GM12878 (cell line): ENCODE data around the gene CPVL. TPM values are rescaled to one million over a fixed set of nuclear protein-coding genes. Genes with fewer than 3 reads are reported as not detected.

Experiments used
- ATAC-seq: fragments of 200-7000 bp; cut with Tn5 transposase; 3 replicates; pipeline ENCODE4 v1.9.1; 2020; ENCODE audit warnings: mild to moderate bottlenecking, moderate library complexity
- BruUV-seq: library from RNA; stranded (reverse); fragments of 400-500 nt; replicated peaks from 2 replicates; lab custom pipeline; 2021; lab: Mats Ljungman, UMichigan
- CTCF ChIA-PET: fragments of 300-600 bp; sonication (Branson Sonifier 250); formaldehyde crosslinking; extraction: SDS; loops from one replicate; lab custom pipeline; 2021; ENCODE audit warnings: inconsistent platforms; lab: Yijun Ruan, JAX
- POLR2A ChIA-PET: fragments of 350-600 bp; formaldehyde crosslinking; extraction: SDS; loops from one replicate; lab custom pipeline; 2021; ENCODE audit warnings: inconsistent platforms; lab: Charles Lee
- RAD21 ChIA-PET: fragments of 300-600 bp; sonication (Branson Sonifier 250); formaldehyde crosslinking; loops from one replicate; lab custom pipeline; 2023; ENCODE audit warnings: antibody characterized with exemption; ENCODE audit not compliant: unreplicated experiment; lab: Charles Lee
- SMC1A ChIA-PET: fragments of 300-600 bp; sonication (Branson Sonifier 250); formaldehyde crosslinking; loops from one replicate; lab custom pipeline; 2023; ENCODE audit not compliant: unreplicated experiment, uncharacterized antibody; lab: Charles Lee
- DNase-seq: peaks from one replicate; pipeline ENCODE4 v3.0.0-alpha.2; 2011; ENCODE audit warnings: low read depth, low spot score
- FAIRE-seq: peaks from 3 replicates; lab custom pipeline; 2011; peaks lifted over from hg19 to GRCh38; lab: Jason Lieb, UNC
- H2AFZ ChIP-seq: 2 replicates; pipeline ENCODE4 v1.6.0; 2011; ENCODE audit warnings: low read depth, low read length, control low read depth; ENCODE audit not compliant: control insufficient read depth
- H3K27ac ChIP-seq: 2 replicates; pipeline ENCODE4 v1.5.1; 2011; ENCODE audit warnings: control low read depth; ENCODE audit not compliant: control insufficient read depth, insufficient read depth
- H3K27me3 ChIP-seq, 2 experiments: replicated peaks in 1 of 2; 2 replicates each; pipeline versions ENCODE4 v1.6.0 to v1.6.1; 2011; ENCODE audit warnings: low read length in 1 of 2; ENCODE audit not compliant: control insufficient read depth in 2 of 2, insufficient read depth in 2 of 2
- H3K36me3 ChIP-seq, 2 experiments: 2 replicates each; pipeline ENCODE4 v1.5.1; 2011; ENCODE audit warnings: low read length in 1 of 2; ENCODE audit not compliant: control insufficient read depth in 2 of 2, insufficient read depth in 2 of 2
- H3K4me1 ChIP-seq: 2 replicates; pipeline ENCODE4 v1.6.1; 2011; ENCODE audit warnings: mild to moderate bottlenecking, low read length, moderate library complexity, mixed read lengths; ENCODE audit not compliant: control insufficient read depth, insufficient read depth
- H3K4me2 ChIP-seq: 2 replicates; pipeline ENCODE4 v1.6.0; 2011; ENCODE audit warnings: control low read depth; ENCODE audit not compliant: control insufficient read depth, insufficient read depth
- H3K4me3 ChIP-seq: fragments of 200-600 bp; sonication (generic); 2 replicates; pipeline ENCODE4 v1.5.1; 2016
- H3K79me2 ChIP-seq: 2 replicates; pipeline ENCODE4 v1.6.0; 2011; ENCODE audit warnings: low read length; ENCODE audit not compliant: control insufficient read depth, insufficient read depth
- H3K9ac ChIP-seq: 2 replicates; pipeline ENCODE4 v1.8.0; 2011; ENCODE audit warnings: low read length, control low read depth, mixed read lengths; ENCODE audit not compliant: control insufficient read depth, insufficient read depth
- H3K9me3 ChIP-seq: replicated peaks from 3 replicates; pipeline ENCODE4 v1.5.1; 2011; ENCODE audit warnings: mild to moderate bottlenecking, low read length; ENCODE audit not compliant: control insufficient read depth, insufficient read depth
- H4K20me1 ChIP-seq: 2 replicates; pipeline ENCODE4 v1.6.0; 2011; ENCODE audit not compliant: control insufficient read depth, insufficient read depth
- E4F1 ChIP-seq: fragments of 450-650 bp; IDR thresholded peaks from 2 replicates; pipeline ENCODE4 v1.6.1; 2018; ENCODE audit warnings: borderline replicate concordance, mild to moderate bottlenecking; ENCODE audit not compliant: partially characterized antibody
- ELK1 ChIP-seq: IDR thresholded peaks from 2 replicates; pipeline ENCODE4 v1.6.1; 2012; ENCODE audit warnings: low read depth, low read length, improper control_type of control experiment
- IRF3 ChIP-seq: fragments of 450-650 bp; IDR thresholded peaks from 2 replicates; pipeline ENCODE4 v1.6.1; 2014; ENCODE audit warnings: mild to moderate bottlenecking
- NFIC ChIP-seq: IDR thresholded peaks from 2 replicates; pipeline ENCODE4 v1.6.1; 2012; ENCODE audit warnings: low read depth, mild to moderate bottlenecking, inconsistent platforms, low read length, moderate library complexity
- PKNOX1 ChIP-seq: fragments of 450-650 bp; IDR thresholded peaks from 2 replicates; pipeline ENCODE4 v1.6.1; 2016; ENCODE audit warnings: mild to moderate bottlenecking
- POLR2AphosphoS5 ChIP-seq: IDR thresholded peaks from 2 replicates; pipeline ENCODE4 v1.6.1; 2011; ENCODE audit warnings: mild to moderate bottlenecking, low read length, inconsistent platforms
- SREBF1 ChIP-seq: IDR thresholded peaks from 2 replicates; pipeline ENCODE4 v1.6.1; 2012; ENCODE audit warnings: mild to moderate bottlenecking, low read length
- STAT1 ChIP-seq: fragments of 450-650 bp; conservative IDR thresholded peaks from 2 replicates; pipeline ENCODE4 v1.6.1; 2014; ENCODE audit warnings: antibody characterized with exemption, mild to moderate bottlenecking
- TBL1XR1 ChIP-seq: IDR thresholded peaks from 2 replicates; pipeline ENCODE4 v1.6.1; 2012; ENCODE audit warnings: low read depth, low read length, improper control_type of control experiment
- TCF3 ChIP-seq: IDR thresholded peaks from 2 replicates; pipeline ENCODE4 v1.6.1; 2012; ENCODE audit warnings: low read depth, mild to moderate bottlenecking, low read length, borderline replicate concordance; ENCODE audit not compliant: insufficient read depth
- WRNIP1 ChIP-seq: IDR thresholded peaks from 2 replicates; pipeline ENCODE4 v1.6.1; 2011; ENCODE audit warnings: low read depth, low read length, improper control_type of control experiment, borderline replicate concordance
- ZNF217 ChIP-seq: fragments of 450-650 bp; IDR thresholded peaks from 2 replicates; pipeline ENCODE4 v1.6.1; 2017; ENCODE audit warnings: antibody characterized with exemption, mild to moderate bottlenecking
- WGBS: methylation state at CpG from one replicate; pipeline ENCODE4 v1.1.6; 2016; ENCODE audit warnings: low lambda C conversion rate; ENCODE audit not compliant: insufficient replicate concordance, insufficient coverage; ENCODE audit errors: missing lambda C conversion rate; 5-methylcytosine and 5-hydroxymethylcytosine counted together
- in situ Hi-C: fragments of 300-500 bp; cut with MboI; formaldehyde crosslinking; loops from 9 replicates; pipeline ENCODE4 v1.14.3; 2018; ENCODE audit warnings: mixed read lengths
- intact Hi-C: fragments of 100-400 bp; cut with micrococcal nuclease; formaldehyde crosslinking; loops from one replicate; pipeline ENCODE4 v1.14.2; 2022; ENCODE audit not compliant: unreplicated experiment
- polyA plus RNA-seq, 11 experiments: library from polyadenylated mRNA; depleted of rRNA in 4 of 11; unstranded in 6 of 11; stranded (reverse) in 5 of 11; fragments of >200 nt; fragmentation: Nextera tagmentation in 4 of 11; fragmentation: Illumina TruSeq in 1 of 11; extraction: Ambion mirVana in 4 of 11; extraction: Trizol in 1 of 11; gene quantifications; 1 replicate in 1 of 11; 2 replicates in 10 of 11; pipeline versions ENCODE4 v1.2.1 to v1.2.3, GENCODE V29; 2011 to 2016; ENCODE audit warnings: inconsistent platforms in 2 of 11, missing spikeins in 2 of 11, low read depth in 1 of 11
- total RNA-seq, 4 experiments: library from RNA; depleted of rRNA in 3 of 4; stranded (reverse); fragments of >200 nt in 3 of 4; fragmentation: Illumina TruSeq in 1 of 4; extraction: Trizol in 1 of 4; gene quantifications; 2 replicates each; pipeline versions ENCODE4 v1.2.1 to v1.2.3, GENCODE V29; 2013 to 2021

The CPVL gene
- total and polyA plus RNA-seq, 10 of the 15 experiments (the other 5 are each of a cell fraction or from before 2014, with no cell fraction given) = 0.59 TPM; not detected in 9

GRCh38 chr7:28983396-28984190, 162.7 kb downstream of the CPVL start:
- BruUV-seq = no TSS peak
- intact Hi-C loops = no loop called here
- Histone ChIP-seq H4K20me1 (no peaks in the 10 kb centered on the region), H3K79me2 (no peaks in the 10 kb centered on the region), H2AFZ (no peak overlapping the region), H3K36me3 (no peaks in the 10 kb centered on the region), H3K9me3 (no peaks in the 10 kb centered on the region), H3K9ac (no peak overlapping the region), H3K27ac (no peak overlapping the region), H3K27me3 (peaks cover 0 to 5% of the 10 kb centered on the region in 2 experiments; a peak in 2 of 4 replicates), H3K4me3 (no peak overlapping the region), H3K4me2 (no peak overlapping the region), H3K4me1 (no peaks in the 10 kb centered on the region)
- ChIA-PET SMC1A (no interaction called here), POLR2A (no interaction called here), CTCF (interaction anchor here (1.0 kb wide), 1 partner anchor 61 kb away, joined by 3 read pairs; no protein-coding TSS in a partner anchor), RAD21 (no interaction called here)
- no peak for TF ChIP-seq TBL1XR1
- TF ChIP-seq NFIC = no peak
- TF ChIP-seq ELK1 = no peak
- TF ChIP-seq WRNIP1 = no peak
- no peak for TF ChIP-seq POLR2AphosphoS5
- no peak for TF ChIP-seq PKNOX1
- TF ChIP-seq ZNF217 = no peak
- TF ChIP-seq SREBF1 = no peak
- no peak for TF ChIP-seq E4F1
- no peak for TF ChIP-seq TCF3
- no peak for TF ChIP-seq IRF3
- no peak for TF ChIP-seq STAT1
- no peak for DNase-seq
- FAIRE-seq = no peak
- ATAC-seq = no peak
- 36% methylated on average over 4 of the region's 4 CpGs for WGBS
- in situ Hi-C loops = no loop called here
